Right renal pelvis (tissue), 4 donors: ENCODE measurements around the gene FBH1. TPM values are rescaled to one million over a fixed set of nuclear protein-coding genes. Genes with fewer than 3 reads are reported as not detected.
"Not testable (repeated sequence)": the region's sequence is repeated elsewhere in the genome, so short reads cannot be mapped to it uniquely, and the experiment has no call there.

Experiments used
- DNase-seq, 4 donors: peaks; one replicate each; pipeline ENCODE4 v3.0.0-alpha.2; 2013; ENCODE audit warnings: low read depth in 4 of 4, low spot score in 3 of 4, missing footprints in 1 of 4
- polyA plus RNA-seq, 4 donors: library from polyadenylated mRNA; unstranded; fragments of 120-200 nt; gene quantifications; one replicate each; pipeline ENCODE4 v1.2.1, GENCODE V29; 2013; ENCODE audit not compliant: insufficient read length in 4 of 4

The FBH1 gene
- polyA plus RNA-seq, 4 donors = 66.9 to 71.6 (median 67.1) TPM

DNA sequence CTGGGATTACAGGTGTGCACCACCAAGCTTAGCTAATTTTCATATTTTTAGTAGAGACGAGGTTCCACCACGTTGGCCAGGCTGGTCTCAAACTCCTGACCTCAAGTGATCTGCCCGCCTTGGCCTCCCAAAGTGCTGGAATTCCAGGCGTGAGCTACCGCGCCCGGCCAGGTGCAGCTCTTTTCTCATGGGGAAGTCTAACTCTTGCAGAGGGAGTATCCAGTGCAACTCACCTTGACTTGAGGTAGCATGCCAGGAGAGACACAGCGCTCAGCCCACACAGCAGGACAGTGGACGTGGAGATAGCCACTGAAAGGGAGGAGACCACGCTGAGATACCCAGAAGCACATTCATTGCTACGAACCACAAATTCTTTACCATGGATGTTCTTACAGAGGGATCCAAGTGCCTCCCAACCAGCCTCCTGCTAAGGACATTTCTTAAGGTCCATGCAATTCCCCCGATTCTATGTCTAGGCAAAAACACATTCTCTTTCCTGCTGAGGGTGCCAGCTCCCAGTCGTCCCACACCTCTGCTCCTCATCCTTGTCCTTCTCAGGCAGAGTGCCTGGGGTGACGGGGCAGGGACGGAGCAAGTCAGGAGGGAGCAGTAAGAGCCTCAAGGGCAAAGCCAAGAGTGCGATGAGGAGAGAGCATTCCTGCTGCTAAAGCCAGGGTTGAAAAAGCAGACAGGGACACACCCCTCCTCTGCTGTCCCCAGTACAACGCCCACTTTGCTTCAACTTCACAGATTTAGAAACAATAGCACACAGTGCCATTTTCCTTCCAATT, 66.3 kb downstream of the FBH1 start:
- DNase-seq = no peak

DNA sequence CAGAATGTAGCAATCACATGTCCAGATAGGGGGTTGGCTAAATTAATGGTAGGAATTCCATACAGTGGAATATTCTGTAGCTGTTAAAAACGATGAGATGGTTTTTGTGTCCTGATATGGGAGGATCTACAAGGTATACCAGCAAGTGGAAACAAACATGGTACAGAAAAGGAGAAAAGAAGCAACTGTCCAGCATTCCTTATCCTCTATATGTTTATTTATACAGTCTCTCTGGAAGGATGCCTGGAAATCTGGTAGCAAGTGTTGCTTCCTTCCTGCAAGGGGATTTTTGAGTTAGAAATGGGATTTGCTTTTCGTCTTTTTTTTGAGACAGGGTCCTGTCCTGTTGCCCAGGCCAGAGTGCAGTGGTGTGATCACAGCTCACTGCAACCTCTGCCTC, 68.0 kb downstream of the FBH1 start:
- no peak for DNase-seq

DNA sequence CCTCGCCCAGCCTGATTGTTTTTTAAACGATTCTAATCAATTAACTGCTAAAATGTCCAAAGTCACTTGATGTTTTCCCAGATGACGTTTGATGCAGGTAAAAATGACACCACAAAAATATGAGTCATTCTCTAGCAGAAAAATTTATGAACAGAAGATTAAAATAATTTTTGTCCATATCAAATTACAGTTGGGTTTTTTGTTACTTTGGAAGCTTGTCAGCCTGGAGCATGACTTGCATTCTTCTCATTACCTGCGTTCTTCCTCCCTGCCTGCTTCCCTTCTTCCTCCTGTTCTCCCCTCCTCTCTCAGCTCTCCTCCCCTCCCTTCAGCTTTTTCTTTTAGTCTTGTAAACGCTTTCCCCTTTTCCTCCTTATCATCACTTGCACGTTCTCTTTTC, 68.6 kb downstream of the FBH1 start:
- no peak for DNase-seq

DNA sequence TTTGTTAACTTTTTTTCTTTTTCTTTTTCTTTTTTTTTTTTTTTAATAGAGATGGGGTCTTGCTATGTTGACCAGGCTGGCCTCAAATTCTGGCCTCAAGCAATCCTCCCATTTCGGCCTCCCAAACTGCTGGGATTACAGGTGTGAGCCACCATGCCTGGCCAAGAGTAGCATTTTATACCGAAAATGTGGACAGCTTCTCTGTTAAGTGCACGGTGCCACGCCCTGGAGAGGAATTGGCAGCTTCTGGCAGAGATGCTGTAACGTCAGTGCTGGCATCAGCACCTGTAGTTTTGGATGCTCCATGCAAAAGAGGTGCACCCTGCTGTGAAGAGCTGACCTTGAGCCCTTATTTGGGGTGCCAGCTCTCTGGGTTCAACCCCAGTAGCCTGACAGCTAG, 69.1 kb downstream of the FBH1 start:
- DNase-seq = no peak

DNA sequence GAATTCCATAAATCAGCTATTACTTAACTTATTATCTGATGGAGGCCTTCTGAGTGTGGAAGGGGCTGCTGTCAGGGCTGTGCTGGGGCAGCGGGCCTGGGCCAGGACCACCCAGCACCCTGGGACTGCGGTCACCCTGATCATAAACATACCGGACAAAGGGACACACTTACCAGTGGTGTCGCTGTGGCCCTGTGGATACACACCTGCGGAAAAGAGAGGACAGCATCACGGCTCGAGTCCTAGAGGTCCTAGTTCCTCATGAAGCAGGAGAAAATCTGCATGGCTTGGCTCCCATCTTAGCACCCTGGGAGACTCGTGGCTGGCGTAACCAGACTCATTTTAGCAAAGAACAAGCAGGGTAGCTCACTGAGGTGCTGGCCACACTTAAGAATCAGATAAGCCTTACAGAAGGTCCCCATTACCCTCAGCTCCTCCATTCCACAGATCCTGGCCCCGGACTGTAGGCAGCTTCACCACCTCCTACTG, 69.6 kb downstream of the FBH1 start:
- no peak for DNase-seq

DNA sequence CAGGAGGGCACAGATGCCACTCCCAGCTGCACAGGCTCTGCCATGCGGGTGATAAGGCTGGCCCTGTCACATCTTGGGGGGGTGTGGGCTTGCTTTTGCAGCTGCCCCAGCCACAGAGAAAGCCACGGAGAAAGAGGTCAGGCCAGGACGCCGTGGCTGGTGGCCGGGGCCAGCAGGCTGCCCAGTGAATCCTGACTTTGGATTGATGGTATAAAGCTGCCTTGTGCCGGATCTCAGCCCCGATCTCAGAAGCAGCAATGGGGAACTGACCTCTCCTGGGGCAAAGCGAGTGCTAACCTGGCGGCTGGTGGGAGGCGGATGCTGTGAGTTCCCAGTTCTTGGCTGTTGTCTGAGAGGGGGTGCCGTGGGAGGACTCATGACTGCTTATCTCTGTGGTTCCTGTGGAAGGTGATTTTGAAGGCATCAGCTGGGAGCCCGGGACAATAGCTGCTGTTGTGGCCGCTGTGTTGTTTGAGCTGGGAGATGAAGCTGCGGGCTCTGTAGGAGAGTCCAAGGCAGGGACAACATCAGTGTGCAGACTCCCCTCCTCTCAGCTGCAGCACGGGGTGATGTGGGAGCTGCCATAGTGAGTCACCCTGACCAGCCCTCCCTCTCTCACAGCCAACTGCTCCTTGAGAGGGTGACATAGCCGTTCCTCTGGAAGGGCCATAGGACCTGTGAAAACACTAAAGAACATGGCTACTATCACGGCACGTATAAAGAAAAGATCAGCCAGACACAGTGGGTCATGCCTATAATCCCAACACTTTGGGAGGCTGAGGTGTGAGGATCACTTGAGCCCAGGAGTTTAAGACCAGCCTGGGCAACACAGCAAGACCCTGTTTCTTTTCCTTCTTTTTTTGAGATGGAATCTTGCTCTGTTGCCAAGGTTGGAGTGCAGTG, 70.3 kb downstream of the FBH1 start:
- no peak for DNase-seq

DNA sequence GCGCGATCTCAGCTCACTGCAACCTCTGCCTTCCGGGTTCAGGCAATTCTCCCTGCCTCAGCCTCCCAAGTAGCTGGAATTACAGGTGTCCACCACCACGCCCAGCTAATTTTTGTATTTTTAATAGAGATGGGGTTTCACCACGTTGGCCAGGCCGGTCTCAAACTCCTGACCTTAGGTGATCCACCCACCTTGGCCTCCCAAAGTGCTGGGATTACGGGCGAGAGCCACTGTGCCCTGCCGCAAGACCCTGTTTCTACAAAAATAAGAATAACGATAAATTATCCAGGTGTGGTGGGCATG, 70.9 kb downstream of the FBH1 start:
- DNase-seq = not testable (repeated sequence)

DNA sequence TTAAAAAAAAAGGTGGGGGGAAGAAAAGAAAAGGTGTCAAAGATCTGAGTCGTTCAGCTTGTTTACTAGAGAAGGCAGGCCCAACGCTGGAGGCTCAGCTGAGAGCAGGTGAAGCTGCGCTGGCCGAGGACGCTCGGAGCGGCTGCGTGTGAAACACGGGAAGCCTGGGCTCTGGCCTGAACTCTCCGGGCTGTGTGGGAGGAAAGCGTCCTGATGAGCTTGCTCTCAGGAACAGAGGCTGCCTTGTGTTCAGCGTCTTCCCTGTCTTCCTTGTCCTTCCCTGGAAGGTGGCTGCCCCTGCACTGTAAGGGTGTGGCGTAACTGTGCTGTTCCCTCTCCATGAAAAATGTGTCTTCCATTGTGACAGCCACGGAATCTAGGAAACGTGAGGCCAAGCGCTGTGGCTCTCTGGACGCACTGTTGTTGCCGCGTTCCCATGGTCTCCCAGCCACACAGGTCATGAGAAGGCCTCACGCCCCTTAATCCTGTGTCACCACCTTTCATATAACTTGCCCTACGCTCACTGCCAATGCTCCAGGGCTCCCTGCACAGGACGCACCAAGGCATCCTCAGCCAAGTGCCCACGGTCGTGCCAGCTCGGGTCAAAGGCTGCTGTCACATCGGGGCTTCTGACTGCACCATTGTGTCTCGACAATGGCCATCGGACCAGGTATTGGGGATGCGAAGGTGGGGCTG, 71.5 kb downstream of the FBH1 start:
- DNase-seq = no peak

DNA sequence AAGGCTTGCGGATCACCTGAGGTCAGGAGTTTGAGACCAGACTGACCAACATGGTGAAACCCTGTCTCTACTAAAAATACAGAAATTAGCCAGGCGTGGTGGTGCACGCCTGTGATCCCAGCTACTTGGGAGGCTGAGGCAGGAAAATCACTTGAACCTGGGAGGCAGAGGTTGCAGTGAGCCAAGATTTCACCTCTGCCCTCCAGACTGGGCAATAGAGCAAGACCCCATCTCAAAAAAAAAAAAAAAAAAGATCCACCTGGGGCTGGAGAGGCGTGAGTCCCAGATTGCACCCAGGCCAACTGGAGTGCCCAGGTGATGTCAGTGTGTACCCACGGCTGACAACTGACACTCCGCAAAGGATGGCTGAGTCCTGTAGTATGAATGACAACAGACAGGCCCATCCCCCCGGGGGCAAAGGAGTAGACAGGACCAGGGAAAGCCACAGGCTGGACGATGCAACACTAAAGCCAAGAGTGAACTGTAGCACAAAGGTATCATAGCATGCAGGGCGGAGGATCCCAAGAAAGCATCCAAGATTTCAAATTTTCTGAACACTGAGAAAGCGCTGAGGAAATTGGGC, 72.4 kb downstream of the FBH1 start:
- not testable (repeated sequence) for DNase-seq

DNA sequence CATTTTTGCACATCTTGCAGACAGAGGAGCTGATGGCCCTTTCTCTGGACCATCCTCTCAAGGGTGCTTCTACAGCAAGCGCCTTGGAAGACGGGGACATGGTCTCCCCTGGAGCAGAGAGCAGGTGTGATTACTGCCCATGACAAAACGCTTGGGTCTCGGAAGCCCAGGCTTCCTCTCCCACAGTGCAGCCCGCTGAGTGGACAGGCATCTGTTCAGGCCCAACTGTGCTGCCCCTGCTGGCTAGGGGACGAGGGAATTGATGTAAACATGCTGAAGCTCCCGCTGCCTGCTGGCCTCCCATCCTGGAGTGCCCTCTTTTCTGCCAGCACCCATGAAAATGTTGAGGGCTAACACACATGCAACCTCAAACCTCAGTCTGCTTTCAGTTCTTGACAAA, 73.0 kb downstream of the FBH1 start:
- DNase-seq = no peak

DNA sequence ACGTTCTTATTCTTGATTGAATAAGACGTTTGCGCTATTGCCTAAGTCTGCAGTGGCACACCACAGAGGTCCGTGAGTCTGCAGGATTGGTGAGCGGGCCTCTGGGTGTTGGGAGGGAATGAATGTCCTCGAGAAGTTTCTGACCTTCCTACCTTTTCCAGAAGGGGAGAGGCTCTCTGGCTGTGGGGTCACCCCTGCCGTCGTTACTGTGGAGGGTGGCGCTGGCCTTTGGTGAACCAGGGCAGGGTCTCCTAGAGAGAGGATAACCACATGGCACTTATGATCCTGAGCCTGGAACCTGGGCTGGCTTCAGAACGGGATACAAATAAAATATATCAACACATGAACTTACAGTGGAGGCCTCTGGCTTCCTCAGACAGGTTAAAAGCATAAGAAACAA, 73.5 kb downstream of the FBH1 start:
- no peak for DNase-seq

DNA sequence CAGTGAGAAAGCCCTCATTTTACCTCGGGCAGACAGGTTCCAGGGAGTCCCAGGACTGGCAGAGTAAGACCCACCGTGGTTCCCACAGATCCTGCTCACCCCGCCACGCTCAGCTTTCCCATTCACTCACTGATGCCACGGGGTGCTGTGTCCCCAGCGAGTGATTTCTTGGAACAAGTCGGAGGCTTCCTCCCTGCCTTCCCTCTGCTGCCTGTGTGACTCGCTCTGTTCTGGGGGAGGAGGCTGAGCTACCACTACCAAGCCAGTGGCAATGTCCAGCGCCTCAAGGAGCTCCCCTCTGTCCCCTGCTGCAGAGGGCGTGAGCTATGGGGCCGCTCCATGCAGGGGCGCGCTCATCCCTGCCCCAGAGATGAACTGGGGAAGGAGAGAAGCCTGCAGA, 74.7 kb downstream of the FBH1 start:
- DNase-seq = no peak

DNA sequence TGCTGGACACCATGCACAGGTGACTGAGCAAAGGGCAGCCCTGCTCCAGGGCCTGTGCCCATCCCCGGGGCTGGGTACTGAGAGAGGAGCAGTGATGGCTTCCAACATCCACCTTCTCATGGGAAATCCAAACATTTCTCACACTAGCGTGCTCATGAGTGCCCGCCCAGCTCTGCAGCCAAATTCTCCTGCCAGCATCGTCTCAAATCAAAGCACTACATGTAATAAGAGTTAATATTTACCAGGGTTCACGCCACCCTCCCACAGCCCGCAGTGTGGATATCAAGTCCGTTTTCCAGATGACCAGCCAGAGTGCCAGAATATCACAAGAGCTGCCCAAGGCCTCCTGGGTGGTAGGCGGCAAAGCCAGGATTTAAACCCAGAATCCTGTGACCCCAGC, 75.2 kb downstream of the FBH1 start:
- no peak for DNase-seq

DNA sequence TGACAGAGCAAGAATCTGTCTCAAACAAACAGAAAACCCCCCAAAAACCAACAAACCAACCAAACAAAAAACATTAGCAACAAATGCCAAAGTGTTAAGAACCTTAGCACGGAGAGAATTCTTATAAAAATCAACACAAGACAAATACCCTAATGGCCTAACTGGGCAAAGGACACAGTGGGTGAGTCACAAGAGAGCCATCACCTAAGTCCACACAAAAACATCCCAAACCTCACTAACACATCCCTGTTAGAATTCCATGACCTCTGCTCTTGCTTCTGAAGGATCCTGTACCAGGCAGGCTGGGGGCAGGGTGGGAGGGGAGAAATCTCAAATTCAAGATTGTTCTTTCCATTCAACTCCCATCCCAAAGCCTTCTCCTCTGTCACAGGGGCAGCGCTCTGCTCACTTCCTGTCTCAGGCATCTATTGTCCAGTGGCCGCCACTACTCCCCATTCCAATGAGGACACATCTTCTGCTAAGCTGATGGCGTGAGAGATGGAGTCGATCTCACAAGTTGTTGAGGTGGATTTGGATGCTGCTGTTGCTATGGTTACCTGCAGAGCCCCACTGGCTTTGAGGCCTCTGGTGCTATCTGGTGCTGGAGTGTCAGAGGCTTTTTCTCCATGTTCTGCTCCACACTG, 78.1 kb downstream of the FBH1 start:
- DNase-seq = no peak

DNA sequence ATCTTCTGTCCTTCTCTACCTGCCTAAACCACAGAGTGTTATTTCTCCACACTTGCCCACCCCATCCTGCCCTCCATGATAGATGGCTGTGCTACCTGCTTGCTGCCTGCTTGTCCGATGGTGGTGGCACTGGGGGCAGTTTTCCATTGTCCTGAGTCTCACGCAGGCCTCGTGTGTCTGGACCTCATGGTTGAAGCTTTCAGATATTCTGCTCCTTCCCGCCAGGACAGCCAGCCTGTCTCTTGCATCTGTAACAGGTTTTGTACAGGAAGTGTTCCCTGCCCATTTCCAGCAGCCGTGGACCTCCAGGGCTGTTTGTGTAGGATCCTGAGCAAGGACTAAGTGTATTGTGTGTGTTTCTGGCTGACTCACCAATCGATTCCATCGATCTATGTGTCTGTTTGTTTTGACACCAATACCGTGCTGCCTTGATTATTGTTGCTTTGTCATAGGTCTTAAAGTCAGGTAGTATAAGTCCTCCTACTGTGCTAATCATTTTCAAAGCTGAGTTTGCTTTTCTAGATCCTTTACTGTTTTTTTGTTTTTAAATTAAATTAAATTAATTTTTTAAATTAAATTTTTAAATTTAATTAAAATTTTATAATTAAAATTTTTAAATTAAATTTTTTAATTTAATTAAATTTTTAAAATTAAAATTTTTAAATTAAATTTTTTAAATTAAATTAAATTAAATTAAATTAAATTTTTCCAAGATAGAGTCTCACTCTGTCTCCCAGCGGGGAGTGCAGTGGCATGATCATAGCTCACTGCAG, 78.8 kb downstream of the FBH1 start:
- no peak for DNase-seq

DNA sequence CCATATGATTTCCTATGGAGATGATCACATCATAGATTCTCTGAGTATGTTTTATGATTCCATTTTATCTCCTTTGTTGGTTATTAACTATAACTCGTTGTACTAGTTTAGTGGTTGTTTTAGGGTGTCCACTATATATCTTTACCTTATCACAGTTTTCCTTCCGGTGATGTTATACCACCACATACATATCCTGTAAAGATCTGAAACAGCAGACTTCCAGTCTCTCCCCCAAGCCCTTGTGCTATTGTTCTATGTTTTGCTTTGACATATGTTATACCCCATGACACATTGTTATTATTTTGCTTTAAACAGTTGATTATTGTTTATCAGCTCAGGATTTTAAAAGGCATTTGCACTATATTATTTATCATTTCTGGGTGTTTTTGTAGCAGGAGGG, 80.0 kb downstream of the FBH1 start:
- no peak for DNase-seq

DNA sequence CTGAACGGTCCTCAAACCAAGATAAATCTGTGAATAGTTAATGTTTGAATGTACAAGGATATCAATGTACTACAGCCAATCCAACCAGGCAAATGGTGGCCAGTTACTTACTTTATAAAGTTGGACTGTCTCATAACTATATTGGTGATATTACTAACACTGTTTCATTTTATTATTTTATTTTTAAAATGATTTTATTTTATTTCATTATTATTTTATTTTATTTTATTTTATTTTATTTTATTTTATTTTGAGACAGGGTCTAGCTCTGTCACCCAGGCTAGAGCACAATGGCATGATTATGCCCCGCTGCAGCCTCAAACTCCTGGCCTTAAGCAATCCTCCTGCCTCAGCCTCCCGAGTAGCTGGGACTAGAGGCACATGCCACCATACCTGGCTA, 80.5 kb downstream of the FBH1 start:
- DNase-seq = no peak

DNA sequence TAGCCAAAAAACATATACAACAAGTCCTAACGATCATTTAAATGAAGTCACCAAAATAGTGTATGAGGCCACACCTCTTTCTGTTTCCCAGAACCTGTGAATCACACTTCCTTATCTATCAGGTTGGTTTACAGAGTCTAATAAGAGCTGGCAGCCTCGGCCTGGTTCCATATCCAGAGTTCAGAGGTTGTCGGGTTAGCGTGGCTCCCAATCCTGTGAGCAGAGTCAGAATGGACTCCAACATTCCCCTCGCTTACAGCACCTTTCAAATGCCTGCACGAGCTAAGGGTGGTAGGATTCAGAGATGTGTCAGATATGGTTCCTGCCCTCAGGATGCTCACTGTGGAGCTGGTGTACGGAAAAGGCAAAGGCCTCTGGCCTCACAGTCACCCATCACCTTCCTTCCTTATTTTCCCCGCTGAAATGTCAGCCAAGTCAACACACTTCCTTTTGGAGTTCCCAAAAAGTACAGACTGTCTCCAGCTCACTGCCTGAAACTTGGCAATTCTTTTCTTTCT, 81.3 kb downstream of the FBH1 start:
- no peak for DNase-seq

DNA sequence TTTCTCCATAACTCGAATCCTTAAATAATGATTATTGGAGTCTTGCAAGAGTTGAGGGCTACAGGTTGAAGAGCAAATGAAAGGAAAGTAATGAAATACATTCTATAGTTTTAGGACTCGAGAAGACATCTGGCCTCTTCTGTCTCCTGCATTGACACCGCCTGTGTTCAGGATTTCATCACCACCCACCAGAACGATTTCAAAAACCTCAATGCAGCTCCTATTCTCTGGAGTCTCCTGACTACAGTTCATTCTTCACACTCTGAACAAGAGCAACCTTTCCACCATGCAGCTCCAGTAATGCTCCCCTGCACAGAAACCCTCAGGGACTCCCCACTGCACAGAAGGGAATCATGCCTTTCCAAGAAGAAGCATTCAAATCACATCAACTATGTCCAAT, 81.8 kb downstream of the FBH1 start:
- DNase-seq = no peak

DNA sequence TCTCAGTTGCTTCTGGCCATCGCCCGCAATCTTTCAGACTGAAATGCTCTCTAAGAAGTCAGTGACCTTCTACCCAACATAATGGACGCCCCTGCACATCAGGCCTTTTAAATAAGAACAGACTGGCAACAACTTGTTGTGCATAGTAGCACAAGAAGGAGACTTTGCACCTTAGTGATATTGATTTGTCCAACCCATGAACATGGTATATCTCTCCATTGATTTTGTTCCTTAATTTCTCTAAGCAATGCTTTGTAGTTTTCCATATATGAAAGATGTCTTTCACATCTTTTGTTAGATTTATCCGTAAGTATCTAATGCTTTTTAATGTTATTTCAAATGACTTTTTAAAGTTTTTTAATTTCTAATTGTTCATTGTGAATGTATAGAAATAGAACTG, 83.0 kb downstream of the FBH1 start:
- no peak for DNase-seq
